Measurements from ENCODE around the gene FOXP1.
"Not testable (repeated sequence)": the region's sequence is repeated elsewhere in the genome, so short reads cannot be mapped to it uniquely, and the experiment has no call there.

Gene FOXP1

DNA sequence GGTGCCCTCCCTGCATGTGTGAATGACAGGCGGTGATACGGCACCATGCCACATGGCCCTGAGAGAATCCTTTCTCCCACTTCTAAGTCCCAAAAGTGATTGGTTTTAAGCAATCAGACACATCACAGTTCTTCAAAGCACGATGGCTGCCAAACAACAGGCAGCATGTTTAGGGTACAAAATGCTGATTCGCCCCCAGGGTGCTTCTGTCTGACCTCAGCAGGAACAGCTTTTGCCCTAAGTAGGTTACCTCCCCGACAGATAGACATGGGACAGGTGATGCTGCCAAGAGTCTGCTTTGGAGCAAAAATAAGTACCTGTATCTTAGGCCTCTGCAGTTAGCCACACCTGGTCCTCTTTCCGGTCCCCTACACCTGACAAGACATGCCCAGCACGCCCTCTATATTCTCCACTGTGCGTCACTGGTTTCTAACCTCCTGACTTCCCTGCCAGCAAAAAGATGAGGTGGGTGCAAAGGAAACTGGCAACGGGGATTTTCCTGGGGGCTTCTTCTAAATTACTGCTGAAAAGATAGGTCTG is 549.8 kb downstream of the FOXP1 start:
- DNase-seq (ENCODE audit: low spot score), result no peak

GRCh38 chr3:71031914-71032521 is 551.5 kb downstream of the FOXP1 start:
- no peak for DNase-seq (ENCODE audit: low spot score)

GRCh38 chr3:71031181-71031580 is 552.3 kb downstream of the FOXP1 start:
- no peak for DNase-seq (ENCODE audit: low spot score)

DNA sequence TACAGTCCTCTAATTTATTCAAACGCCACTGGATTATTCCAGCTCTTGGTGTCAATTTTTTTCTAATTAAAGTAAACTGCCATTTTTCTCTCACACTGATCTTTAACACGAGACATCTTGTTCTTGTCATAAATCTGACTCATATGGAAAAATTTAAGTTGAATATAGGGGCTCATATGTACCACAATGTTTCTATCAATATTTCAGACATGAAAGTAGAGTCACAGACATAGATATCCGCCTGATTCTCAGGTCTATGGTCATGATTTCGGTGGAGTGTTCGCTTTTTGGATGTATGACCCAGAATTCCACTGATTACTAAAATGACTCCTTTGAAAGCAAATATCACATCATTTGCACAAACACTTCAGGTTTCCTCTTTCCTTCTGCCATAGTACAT is 552.8 kb downstream of the FOXP1 start:
- DNase-seq (ENCODE audit: low spot score), result no peak

DNA sequence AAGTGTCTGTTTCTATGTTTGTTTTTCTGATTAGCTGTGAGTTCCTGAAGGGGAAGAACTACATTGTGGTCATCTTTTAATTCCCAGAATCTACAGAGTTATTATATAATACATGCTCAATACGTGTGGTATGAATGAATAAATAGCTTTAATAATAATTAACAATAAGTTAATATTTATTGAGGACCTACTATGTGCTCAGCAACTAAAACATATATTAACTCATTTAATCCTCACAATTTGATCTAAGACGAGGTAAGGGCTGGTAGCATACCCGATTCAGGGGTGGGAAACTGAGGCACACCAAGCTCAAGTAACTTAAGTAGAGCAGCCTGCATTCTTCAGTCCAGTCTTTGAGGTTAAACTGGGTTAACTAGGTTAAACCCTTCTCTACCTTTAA is 553.8 kb downstream of the FOXP1 start:
- no peak for DNase-seq (ENCODE audit: low spot score)

- no peak for DNase-seq (ENCODE audit: low spot score)
Measured at GRCh38 chr3:71028802-71029201, 554.7 kb downstream of the FOXP1 start.

GRCh38 chr3:71028184-71028583 is 555.3 kb downstream of the FOXP1 start:
- no peak for DNase-seq (ENCODE audit: low spot score)

GRCh38 chr3:71026634-71027578 is 556.6 kb downstream of the FOXP1 start:
- no peak for DNase-seq (ENCODE audit: low spot score)

- no peak for DNase-seq (ENCODE audit: low spot score)
Measured at GRCh38 chr3:71025516-71025915, 558.0 kb downstream of the FOXP1 start.

DNA sequence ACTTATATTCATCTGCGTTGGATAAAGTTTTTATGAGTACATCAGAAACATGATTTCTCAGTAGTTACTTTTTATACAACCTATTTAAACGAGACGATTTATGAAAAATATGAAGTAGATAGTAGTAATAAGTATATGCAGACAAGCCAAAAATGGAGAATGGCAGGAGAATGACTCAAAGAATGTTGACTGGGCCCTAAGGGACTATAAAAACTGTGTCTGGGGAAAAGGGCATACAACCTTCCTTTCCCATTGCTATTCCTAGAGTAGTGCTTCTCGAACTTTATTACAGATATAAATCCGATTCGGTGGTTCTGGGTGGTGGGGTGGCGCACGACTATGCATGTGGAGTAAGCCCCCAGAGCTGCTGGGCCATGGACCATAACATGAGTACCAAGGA is 558.5 kb downstream of the FOXP1 start:
- no peak for DNase-seq (ENCODE audit: low spot score)

GRCh38 chr3:71022551-71023335 is 560.8 kb downstream of the FOXP1 start:
- DNase-seq (ENCODE audit: low spot score), result peak; percentile 58

- no peak for DNase-seq (ENCODE audit: low spot score)
Measured at GRCh38 chr3:71018799-71019198, 564.7 kb downstream of the FOXP1 start.

DNA sequence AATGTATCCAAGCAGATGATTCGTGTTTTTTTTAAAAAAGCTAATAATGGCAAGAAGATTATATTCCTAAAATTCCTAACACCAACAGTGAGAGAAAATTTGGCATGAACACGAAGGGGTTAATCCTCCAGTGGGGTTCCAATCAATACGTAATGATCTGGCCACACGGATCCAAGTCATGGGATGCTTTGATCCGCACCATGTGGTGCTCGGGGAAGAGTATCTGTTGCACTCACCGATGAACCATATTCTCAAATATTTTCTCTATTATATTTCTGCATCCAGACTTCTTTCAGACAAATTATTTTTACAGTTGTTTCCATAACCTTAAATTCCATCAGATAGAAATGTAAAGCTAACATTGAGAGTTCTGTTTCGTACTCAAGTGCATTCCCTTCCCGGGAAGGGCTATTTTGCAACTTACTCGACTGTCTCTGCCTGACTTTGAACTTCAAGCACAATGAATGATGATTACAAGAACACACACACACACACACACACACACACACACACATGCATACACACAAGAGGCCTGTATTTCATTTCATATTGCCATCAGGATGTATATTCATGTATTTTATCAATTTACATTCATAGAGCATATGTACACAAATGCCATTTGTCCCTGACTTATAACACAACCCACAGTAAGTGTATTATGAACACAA is 567.2 kb downstream of the FOXP1 start:
- no peak for DNase-seq (ENCODE audit: low spot score)

GRCh38 chr3:71014616-71015015 is 568.9 kb downstream of the FOXP1 start:
- not testable (repeated sequence) for DNase-seq (ENCODE audit: low spot score)

DNA sequence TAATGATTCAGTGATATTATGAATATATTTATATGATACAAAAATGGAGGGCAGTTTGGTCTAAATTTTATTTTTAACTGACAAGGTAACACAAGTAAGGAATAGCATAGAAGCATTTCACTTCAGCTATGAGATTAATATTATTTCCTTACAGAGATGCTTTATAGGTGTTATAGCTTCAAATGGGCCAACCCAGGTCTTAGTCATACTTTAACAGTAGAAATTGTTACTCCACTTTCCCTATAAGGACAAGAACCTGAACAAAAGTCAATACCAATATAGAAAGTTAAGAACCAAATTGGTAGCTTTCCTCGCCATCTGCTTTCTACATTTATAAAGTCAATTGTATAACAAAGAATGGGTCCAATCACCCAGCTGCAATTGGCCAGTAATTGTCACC is 570.6 kb downstream of the FOXP1 start:
- DNase-seq (ENCODE audit: low spot score), result no peak

DNA sequence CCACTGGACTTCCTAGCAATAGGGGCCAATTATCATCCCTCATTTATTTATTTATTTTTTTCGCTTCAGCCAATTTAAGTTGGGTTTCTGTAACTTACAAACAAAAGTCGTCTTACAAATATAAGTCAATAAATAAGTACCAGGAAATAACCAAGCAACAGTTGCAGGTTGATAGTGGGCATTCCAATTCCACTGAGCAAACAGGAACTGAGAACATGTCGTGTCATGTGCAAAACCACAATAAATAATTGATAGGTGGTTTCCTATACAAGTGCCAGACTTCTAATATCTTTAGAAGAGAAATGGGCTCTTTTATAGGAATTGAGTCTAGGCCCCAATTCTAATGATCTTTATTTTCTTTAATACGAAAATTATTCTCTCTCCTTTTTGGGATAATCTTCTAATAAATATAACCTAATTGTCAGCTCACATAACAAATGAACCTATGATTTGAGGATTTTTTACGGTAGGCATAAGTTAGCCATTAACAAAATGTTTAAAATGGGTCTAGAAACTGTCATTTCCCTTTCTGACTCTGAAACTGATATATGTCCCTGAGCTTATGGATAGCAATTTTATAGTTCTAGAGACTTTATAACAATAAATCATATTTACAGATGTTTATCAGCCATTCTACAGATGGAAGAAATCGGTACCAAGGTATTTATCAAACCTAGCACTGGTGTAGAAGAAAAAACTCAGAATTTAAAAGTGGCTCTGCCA is 571.8 kb downstream of the FOXP1 start:
- DNase-seq (ENCODE audit: low spot score), result no peak

DNA sequence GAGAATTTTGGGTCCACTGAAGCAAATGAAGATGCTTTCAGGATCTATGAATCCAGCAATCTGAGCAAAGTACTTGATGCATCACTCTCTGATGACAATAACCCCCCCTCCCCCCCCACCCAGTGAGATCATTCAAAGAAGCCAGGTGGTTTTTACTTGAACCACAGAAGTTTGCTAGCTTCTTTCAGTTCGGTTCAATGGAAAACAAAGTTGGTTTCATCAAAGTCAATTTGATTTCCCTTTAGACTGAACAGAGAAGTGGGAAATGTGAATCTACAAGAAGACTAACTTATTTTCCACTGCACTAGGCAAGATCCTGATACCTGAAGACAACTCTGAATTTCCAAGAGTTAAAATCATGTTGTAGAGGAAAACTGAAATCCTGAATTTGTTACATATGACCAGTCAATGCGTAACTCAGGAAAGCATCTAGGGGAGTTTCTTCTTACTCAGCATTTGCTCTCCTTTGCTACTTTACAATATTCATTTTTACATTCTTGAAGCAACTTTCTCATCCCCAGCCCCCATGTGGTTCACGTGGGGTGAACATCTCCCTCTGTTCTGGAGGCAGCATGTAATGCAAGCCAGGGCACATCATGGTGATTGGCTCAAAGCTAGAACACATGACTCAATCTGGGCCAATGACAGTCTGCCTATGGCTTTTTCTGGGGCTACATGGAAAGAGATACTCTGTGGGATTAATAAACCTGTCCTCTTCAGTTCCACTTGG is 572.6 kb downstream of the FOXP1 start:
- DNase-seq (ENCODE audit: low spot score), result no peak

GRCh38 chr3:71008350-71008935 is 575.1 kb downstream of the FOXP1 start:
- DNase-seq (ENCODE audit: low spot score), result no peak

GRCh38 chr3:71006810-71007785 is 576.4 kb downstream of the FOXP1 start:
- DNase-seq (ENCODE audit: low spot score), result peak; percentile 29
